Measurements from ENCODE around the gene PLPP7.

PLPP7 gene

GRCh38 chr9:131302244-131303075, 12.9 kb downstream of the PLPP7 start:
- no peak for DNase-seq (ENCODE audit: low read depth in 1 of 2, low spot score in 1 of 2)

- DNase-seq (ENCODE audit: low read depth in 1 of 2, low spot score in 1 of 2): no peak
Measured at GRCh38 chr9:131303381-131304321, 14.1 kb downstream of the PLPP7 start.

GRCh38 chr9:131304676-131305355, 15.3 kb downstream of the PLPP7 start:
- no peak for DNase-seq (ENCODE audit: low read depth in 1 of 2, low spot score in 1 of 2)

GRCh38 chr9:131306397-131307004, 17.0 kb downstream of the PLPP7 start:
- no peak for DNase-seq (ENCODE audit: low read depth in 1 of 2, low spot score in 1 of 2)

- DNase-seq (ENCODE audit: low read depth in 1 of 2, low spot score in 1 of 2): no peak
Measured at GRCh38 chr9:131307974-131308373, 18.5 kb downstream of the PLPP7 start.

- DNase-seq (ENCODE audit: low read depth in 1 of 2, low spot score in 1 of 2): no peak
Measured at GRCh38 chr9:131308452-131308851, 18.9 kb downstream of the PLPP7 start.

GRCh38 chr9:131308906-131309529, 19.5 kb downstream of the PLPP7 start:
- no peak for DNase-seq (ENCODE audit: low read depth in 1 of 2, low spot score in 1 of 2)

- DNase-seq (ENCODE audit: low read depth in 1 of 2, low spot score in 1 of 2): no peak
Measured at GRCh38 chr9:131309530-131310276, 20.2 kb downstream of the PLPP7 start.

GRCh38 chr9:131310833-131311554, 21.5 kb downstream of the PLPP7 start:
- peak; percentile 36 to 38 for DNase-seq (ENCODE audit: low read depth in 1 of 2, low spot score in 1 of 2)

GRCh38 chr9:131312246-131312645, 22.7 kb downstream of the PLPP7 start:
- no peak for DNase-seq (ENCODE audit: low read depth in 1 of 2, low spot score in 1 of 2)

GRCh38 chr9:131312822-131313770, 23.6 kb downstream of the PLPP7 start:
- no peak for DNase-seq (ENCODE audit: low read depth in 1 of 2, low spot score in 1 of 2)

GRCh38 chr9:131318231-131319085, 28.9 kb downstream of the PLPP7 start:
- no peak for DNase-seq (ENCODE audit: low read depth in 1 of 2, low spot score in 1 of 2)

GRCh38 chr9:131319486-131319885, 30.0 kb downstream of the PLPP7 start:
- DNase-seq (ENCODE audit: low read depth in 1 of 2, low spot score in 1 of 2): no peak

GRCh38 chr9:131320031-131320685, 30.6 kb downstream of the PLPP7 start:
- DNase-seq (ENCODE audit: low read depth in 1 of 2, low spot score in 1 of 2): no peak

- DNase-seq (ENCODE audit: low read depth in 1 of 2, low spot score in 1 of 2): no peak
Measured at GRCh38 chr9:131323629-131324028, 34.1 kb downstream of the PLPP7 start.
